Sigmoid colon (tissue), 4 donors: ENCODE results near the gene TSC22D1.

Experiments
- CTCF ChIP-seq, 4 experiments: fragments of 450-650 bp in 3 of 4; fragments of 200-600 bp in 1 of 4; IDR thresholded peaks; one replicate each; pipeline ENCODE4 v1.5.1; 2016 to 2019; ENCODE audit warnings: antibody characterized with exemption in 4 of 4, mild to moderate bottlenecking in 3 of 4, moderate library complexity in 2 of 4
- POLR2A ChIP-seq, 2 donors: fragments of 450-650 bp; IDR thresholded peaks; one replicate each; pipeline ENCODE4 v1.6.1; 2016; ENCODE audit warnings: antibody characterized with exemption in 2 of 2, mild to moderate bottlenecking in 2 of 2, moderate library complexity in 2 of 2
- POLR2AphosphoS5 ChIP-seq, 4 donors: sonication (generic); formaldehyde crosslinking; IDR thresholded peaks; one replicate each; pipeline ENCODE4 v1.6.1; 2017; ENCODE audit warnings: antibody characterized with exemption in 4 of 4

- TF ChIP-seq POLR2A (IDR thresholded peaks at IDR 0.05) (no peak), POLR2AphosphoS5 (IDR thresholded peaks at IDR 0.05) (no peak), CTCF (IDR thresholded peaks at IDR 0.05) (no peak)
Observed at GRCh38 chr13:44546164-44546563, 30.0 kb downstream of the TSC22D1 start.
